Liver (tissue), 3 donors: ENCODE data around the gene TPK1.

Experiments used
- CTCF ChIP-seq: fragments of 150-350 bp; IDR thresholded peaks from 2 replicates; pipeline ENCODE4 v1.5.1; 2017; ENCODE audit warnings: improper control_type of control experiment, low read depth, low read length; ENCODE audit not compliant: missing input control
- EGR1 ChIP-seq, 2 donors: IDR thresholded peaks; 2 replicates each; pipeline ENCODE4 v1.6.1; 2016 to 2018; ENCODE audit warnings: antibody characterized with exemption in 2 of 2, low read depth in 2 of 2
- RAD21 ChIP-seq, 2 donors: IDR thresholded peaks; 2 replicates each; pipeline ENCODE4 v1.6.1; 2016; ENCODE audit warnings: antibody characterized with exemption in 2 of 2, mild to moderate bottlenecking in 2 of 2
- REST ChIP-seq: IDR thresholded peaks from 2 replicates; pipeline ENCODE4 v1.6.1; 2016; ENCODE audit warnings: antibody characterized with exemption, mild to moderate bottlenecking
- TAF1 ChIP-seq: conservative IDR thresholded peaks from 2 replicates; pipeline ENCODE4 v1.6.1; 2016; ENCODE audit warnings: antibody characterized with exemption, mild to moderate bottlenecking
- donor health status: healthy.
- donor health status: healthy.

- TF ChIP-seq CTCF (peak; percentile 68), TAF1 (no peak), EGR1 (IDR thresholded peaks at IDR 0.05; ENCODE audit: low read depth in 2 of 2) (no peak), REST (no peak), RAD21 (IDR thresholded peaks at IDR 0.05) (peak; percentile 75 to 82)
Measured at GRCh38 chr7:144738708-144739314, 97.0 kb downstream of the TPK1 start.
